DND-41 (cell line): ENCODE data around the gene TGM1.

ENCODE experiments used
- ATAC-seq: fragments of 200-7000 bp; cut with Tn5 transposase; 3 replicates; pipeline ENCODE4 v1.9.1; 2021; ENCODE audit warnings: low read depth; ENCODE audit not compliant: insufficient read depth
- DNase-seq: peaks from one replicate; pipeline ENCODE4 v3.0.0-alpha.2; 2020
- H2AFZ ChIP-seq: 2 replicates; pipeline ENCODE4 v1.6.0; 2012; ENCODE audit warnings: low read depth, low read length
- H3K27ac ChIP-seq: 2 replicates; pipeline ENCODE4 v1.5.1; 2012; ENCODE audit warnings: low read length, inconsistent platforms
- H3K27me3 ChIP-seq: fragments of 200-600 bp; sonication (generic); 2 replicates; pipeline ENCODE4 v1.6.0; 2012; ENCODE audit warnings: low read length, mild to moderate bottlenecking, inconsistent platforms; ENCODE audit not compliant: insufficient read depth, poor library complexity
- H3K36me3 ChIP-seq: 2 replicates; pipeline ENCODE4 v1.5.1; 2012; ENCODE audit warnings: low read length, inconsistent platforms; ENCODE audit not compliant: insufficient read depth
- H3K4me1 ChIP-seq: 2 replicates; pipeline ENCODE4 v1.5.1; 2012; ENCODE audit warnings: mild to moderate bottlenecking, low read length; ENCODE audit not compliant: insufficient read depth
- H3K4me2 ChIP-seq: 2 replicates; pipeline ENCODE4 v1.6.0; 2012; ENCODE audit warnings: mild to moderate bottlenecking, moderate library complexity, low read length, inconsistent platforms; ENCODE audit not compliant: insufficient read depth
- H3K4me3 ChIP-seq, 2 experiments: fragments of 200-600 bp in 1 of 2; shearing (Covaris generic) in 1 of 2; 2 replicates each; pipeline ENCODE4 v1.5.1; 2012 to 2016; ENCODE audit warnings: inconsistent platforms in 2 of 2, low read length in 2 of 2, mild to moderate bottlenecking in 2 of 2, low read depth in 1 of 2, moderate library complexity in 1 of 2
- H3K79me2 ChIP-seq: 2 replicates; pipeline ENCODE4 v1.6.0; 2012; ENCODE audit warnings: low read length, inconsistent platforms; ENCODE audit not compliant: insufficient read depth
- H3K9ac ChIP-seq: 2 replicates; pipeline ENCODE4 v1.6.0; 2012; ENCODE audit warnings: low read depth, mild to moderate bottlenecking, inconsistent platforms, low read length, moderate library complexity
- H3K9me3 ChIP-seq: 2 replicates; pipeline ENCODE4 v1.5.1; 2012; ENCODE audit warnings: low read length, moderate library complexity, mild to moderate bottlenecking, inconsistent platforms; ENCODE audit not compliant: insufficient read depth, severe bottlenecking
- H4K20me1 ChIP-seq: 2 replicates; pipeline ENCODE4 v1.6.0; 2012; ENCODE audit warnings: low read length; ENCODE audit not compliant: insufficient read depth
- CTCF ChIP-seq: IDR thresholded peaks from 2 replicates; pipeline ENCODE4 v1.5.1; 2012; ENCODE audit warnings: borderline replicate concordance, low read length, moderate library complexity, mild to moderate bottlenecking; ENCODE audit not compliant: poor library complexity, severe bottlenecking; ENCODE audit errors: extremely low read depth
- EZH2 ChIP-seq: IDR thresholded peaks from 3 replicates; pipeline ENCODE4 v1.6.1; 2012; ENCODE audit warnings: borderline replicate concordance, low read depth, mild to moderate bottlenecking, moderate library complexity, low read length, inconsistent platforms; ENCODE audit not compliant: severe bottlenecking

Gene TGM1

GRCh38 chr14:24252289-24253124, 10.5 kb downstream of the TGM1 start:
- Histone ChIP-seq H3K9me3 (no peaks in the 10 kb centered on the region), H3K9ac (no peak overlapping the region), H4K20me1 (no peaks in the 10 kb centered on the region), H3K79me2 (no peaks in the 10 kb centered on the region), H3K27ac (no peak overlapping the region), H3K4me1 (no peaks in the 10 kb centered on the region), H3K4me2 (no peak overlapping the region), H2AFZ (no peak overlapping the region), H3K4me3 (no peak overlapping the region), H3K27me3 (no peaks in the 10 kb centered on the region), H3K36me3 (no peaks in the 10 kb centered on the region)
- TF ChIP-seq EZH2 (no peak), CTCF (no peak)
- no peak for ATAC-seq
- DNase-seq: no peak

- no peaks in the 10 kb centered on the region for H3K79me2 ChIP-seq
- no peaks in the 10 kb centered on the region for H4K20me1 ChIP-seq
- DNase-seq (no peak), ATAC-seq (no peak)
- no peak for TF ChIP-seq CTCF
- no peak for TF ChIP-seq EZH2
- H3K27me3 ChIP-seq: no peaks in the 10 kb centered on the region
- H3K36me3 ChIP-seq: no peaks in the 10 kb centered on the region
- H3K9ac ChIP-seq: no peak overlapping the region
- H2AFZ ChIP-seq: no peak overlapping the region
- no peaks in the 10 kb centered on the region for H3K4me1 ChIP-seq
- H3K27ac ChIP-seq: no peak overlapping the region
- no peaks in the 10 kb centered on the region for H3K9me3 ChIP-seq
- no peak overlapping the region for H3K4me2 ChIP-seq
- no peak overlapping the region for H3K4me3 ChIP-seq
Observed at GRCh38 chr14:24251880-24252288, 11.1 kb downstream of the TGM1 start.

GRCh38 chr14:24250354-24250753, 12.6 kb downstream of the TGM1 start:
- no peaks in the 10 kb centered on the region for H3K9me3 ChIP-seq
- no peaks in the 10 kb centered on the region for H3K4me1 ChIP-seq
- no peak overlapping the region for H3K4me2 ChIP-seq
- H3K27ac ChIP-seq: no peak overlapping the region
- no peak for ATAC-seq
- no peaks in the 10 kb centered on the region for H3K79me2 ChIP-seq
- H3K9ac ChIP-seq: no peak overlapping the region
- H4K20me1 ChIP-seq: no peaks in the 10 kb centered on the region
- H3K4me3 ChIP-seq: no peak overlapping the region
- TF ChIP-seq CTCF (no peak), EZH2 (no peak)
- H3K36me3 ChIP-seq: no peaks in the 10 kb centered on the region
- no peak overlapping the region for H2AFZ ChIP-seq
- H3K27me3 ChIP-seq: no peaks in the 10 kb centered on the region
- no peak for DNase-seq
